DMS 273 (cell line): ENCODE data around the gene LIPJ.

Experiments
- DNase-seq: peaks from one replicate; lab custom pipeline; 2025; ENCODE audit not compliant: unreplicated experiment; lab: John Stamatoyannopoulos, UW

The LIPJ gene, protein sequence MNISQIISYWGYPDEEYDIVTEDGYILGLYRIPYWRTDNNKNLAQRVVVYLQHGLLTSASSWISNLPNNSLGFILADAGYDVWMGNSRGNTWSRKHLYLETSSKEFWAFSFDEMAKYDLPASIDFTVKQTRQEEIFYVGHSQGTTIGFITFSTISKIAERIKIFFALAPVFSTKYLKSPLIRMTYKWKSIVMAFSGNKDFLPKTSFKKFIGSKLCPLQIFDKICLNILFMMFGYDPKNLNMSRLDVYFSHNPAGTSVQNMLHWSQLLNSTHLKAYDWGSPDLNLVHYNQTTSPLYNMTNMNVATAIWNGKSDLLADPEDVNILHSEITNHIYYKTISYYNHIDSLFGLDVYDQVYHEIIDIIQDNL

DNA sequence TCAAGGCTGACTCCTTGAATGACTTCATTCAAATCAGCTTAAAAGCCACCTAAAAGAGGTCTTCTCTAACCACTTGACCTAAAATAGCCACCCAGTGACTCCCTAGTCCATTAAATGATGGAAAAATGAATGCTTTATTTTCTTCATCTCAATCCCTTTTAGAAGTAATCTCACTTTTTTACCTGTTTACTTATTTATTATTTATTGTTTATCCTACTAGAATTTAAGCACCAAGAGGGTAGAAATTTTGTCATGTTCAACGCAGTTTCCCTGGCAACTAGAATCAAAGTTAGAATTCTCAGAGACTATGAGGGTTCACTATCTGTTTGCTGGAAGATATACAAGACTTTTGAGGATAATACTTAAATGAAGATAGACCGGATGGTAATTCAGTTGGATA lies at the start of gene LIPJ:
Gene LIPJ (plus strand): TSS at position 301 of the 400 bp plus-strand sequence. CDS start 3,926 bp downstream, outside the sequence.
- DNase-seq: no peak

GRCh38 chr10:88537322-88537721 lies 49.2 kb upstream of the LIPJ start:
- no peak for DNase-seq

- DNase-seq: no peak
These were observed 48.5 kb upstream of the LIPJ start for GRCh38 chr10:88538048-88538447.

GRCh38 chr10:88540351-88540750 lies 46.2 kb upstream of the LIPJ start:
- no peak for DNase-seq

DNA sequence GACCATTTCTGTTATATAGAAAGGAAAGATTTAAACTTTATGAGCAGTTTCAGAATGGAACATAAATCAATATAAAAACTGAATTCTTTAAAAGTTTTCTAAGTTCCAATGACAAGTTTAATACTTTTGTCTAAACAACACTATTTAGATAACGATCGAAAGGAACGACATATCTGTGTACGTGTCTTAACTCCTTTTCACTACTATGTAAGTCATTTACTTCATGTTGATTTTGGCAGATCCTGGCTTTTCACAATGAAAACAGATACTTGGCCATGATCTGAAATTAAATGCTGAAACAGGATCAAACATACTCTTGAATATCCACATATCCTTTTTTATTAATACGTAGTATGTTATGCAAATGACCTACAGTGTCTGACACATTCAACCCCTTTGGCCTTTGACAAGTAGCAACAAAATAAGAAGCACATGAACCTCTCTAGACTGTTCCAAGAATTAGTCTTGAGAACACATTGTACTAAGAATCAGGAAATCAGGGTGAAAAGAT lies 45.4 kb upstream of the LIPJ start:
- DNase-seq: no peak

GRCh38 chr10:88542522-88542921 lies 44.0 kb upstream of the LIPJ start:
- no peak for DNase-seq

- DNase-seq: no peak
These were observed 42.3 kb upstream of the LIPJ start for GRCh38 chr10:88544140-88544870.

- no peak for DNase-seq
These were observed 41.2 kb upstream of the LIPJ start for GRCh38 chr10:88545359-88545758.

DNA sequence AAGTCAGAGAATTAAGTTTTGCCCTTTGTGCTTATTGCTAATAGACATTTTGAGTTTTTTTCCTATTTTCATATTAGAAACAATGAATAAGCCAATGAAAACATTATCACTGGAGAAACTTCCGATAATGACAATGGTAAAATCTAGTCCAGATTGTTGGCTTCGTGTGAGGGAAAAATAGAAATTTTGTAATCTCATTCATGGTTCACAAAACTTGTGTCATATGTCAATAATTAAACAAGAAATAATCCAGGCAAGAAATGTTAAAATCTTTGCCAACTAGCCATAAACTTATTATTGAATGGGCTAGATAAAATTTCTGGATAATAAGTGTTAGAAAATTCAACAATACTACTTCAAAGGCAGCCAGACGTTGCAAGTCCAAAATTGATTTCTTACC lies 40.1 kb upstream of the LIPJ start:
- no peak for DNase-seq

GRCh38 chr10:88551246-88551645 lies 35.3 kb upstream of the LIPJ start:
- no peak for DNase-seq

DNA sequence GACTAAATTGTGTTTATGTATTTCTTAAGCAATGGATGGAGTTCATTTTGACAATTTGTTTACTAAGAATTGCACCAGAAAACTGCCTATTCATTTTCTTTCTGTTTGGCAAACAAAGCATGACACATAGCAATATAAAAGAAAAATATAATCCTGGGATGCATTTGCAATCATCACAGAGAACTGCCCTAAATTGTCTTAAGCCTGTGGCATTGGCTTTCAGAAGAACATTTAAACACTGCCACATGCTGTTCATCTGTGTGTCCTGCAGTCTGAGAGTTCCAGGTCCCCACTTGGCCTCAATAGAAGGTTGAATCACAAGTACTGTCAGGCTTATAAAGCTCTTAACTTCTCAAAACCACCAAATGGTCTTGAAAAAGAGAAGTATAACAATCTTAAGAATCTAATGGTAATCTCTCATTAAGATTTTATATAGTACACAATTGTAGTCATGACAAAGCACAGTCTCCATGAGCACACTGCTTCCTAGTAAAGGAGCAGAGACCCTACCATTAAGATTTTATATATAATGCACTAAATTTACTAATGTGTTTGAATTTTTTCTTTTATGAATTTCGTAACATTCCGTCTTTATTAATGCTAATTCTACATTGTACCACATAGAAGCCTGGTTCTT lies 33.3 kb upstream of the LIPJ start:
- peak; percentile 60 for DNase-seq

- no peak for DNase-seq
These were observed 31.2 kb upstream of the LIPJ start for GRCh38 chr10:88555190-88555908.

DNA sequence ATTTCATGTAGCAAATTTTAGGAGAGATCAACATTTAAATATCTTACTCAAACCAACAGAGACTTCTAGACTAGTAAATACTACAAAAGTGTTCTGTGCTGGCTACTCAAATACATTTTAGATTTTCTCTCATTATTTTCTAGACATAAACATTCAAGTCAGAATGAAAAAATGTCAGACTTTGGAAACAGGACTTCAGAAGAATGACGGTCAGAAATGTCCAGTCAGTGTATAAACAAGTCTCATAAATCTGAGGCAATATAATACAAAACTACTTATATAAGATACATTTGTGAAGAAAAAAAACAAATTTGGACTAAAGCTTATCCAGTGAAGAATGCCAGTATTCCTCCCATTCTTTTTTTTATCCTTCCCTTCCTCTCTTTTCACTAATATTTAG lies 29.3 kb upstream of the LIPJ start:
- DNase-seq: no peak

GRCh38 chr10:88557658-88558057 lies 28.9 kb upstream of the LIPJ start:
- DNase-seq: no peak

DNA sequence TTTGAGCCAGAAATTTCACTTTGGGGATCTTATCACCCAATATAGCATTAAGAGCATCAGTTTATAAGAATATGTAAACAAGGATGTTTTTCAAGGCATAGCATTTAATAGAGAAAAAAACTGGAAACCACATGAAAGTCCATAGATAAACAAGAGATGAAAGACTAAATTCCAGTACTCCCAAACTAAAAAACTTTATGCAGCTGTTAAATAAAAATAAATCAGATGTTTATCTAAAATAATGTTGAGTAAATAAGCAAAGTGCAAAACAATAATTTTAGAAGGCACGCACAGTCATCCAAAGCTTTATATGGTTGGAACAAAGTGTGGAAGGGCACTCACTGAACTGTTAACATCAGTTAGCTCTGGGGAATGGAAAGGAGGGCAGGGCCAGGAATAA lies 24.4 kb upstream of the LIPJ start:
- DNase-seq: no peak

DNA sequence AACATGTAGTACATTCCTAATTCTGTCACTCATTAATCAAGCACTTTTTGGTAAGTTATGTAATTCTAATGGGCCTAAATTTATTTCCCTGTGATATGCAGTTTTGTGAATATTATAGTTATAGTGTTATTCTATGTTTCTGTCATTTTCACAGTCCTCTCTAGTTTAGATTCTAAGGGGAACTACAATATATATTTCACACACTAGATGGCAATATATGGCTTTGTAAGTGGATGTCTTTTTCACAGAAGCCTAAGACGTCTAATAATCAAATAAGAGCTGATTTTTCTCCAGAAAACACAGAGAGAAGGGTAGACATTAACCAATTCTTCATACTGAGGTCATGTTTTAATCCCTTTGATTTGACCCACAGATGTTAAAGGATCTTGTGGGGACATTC lies 21.5 kb upstream of the LIPJ start:
- DNase-seq: peak; percentile 21

- no peak for DNase-seq
These were observed 4.2 kb upstream of the LIPJ start for GRCh38 chr10:88582411-88582805.

DNA sequence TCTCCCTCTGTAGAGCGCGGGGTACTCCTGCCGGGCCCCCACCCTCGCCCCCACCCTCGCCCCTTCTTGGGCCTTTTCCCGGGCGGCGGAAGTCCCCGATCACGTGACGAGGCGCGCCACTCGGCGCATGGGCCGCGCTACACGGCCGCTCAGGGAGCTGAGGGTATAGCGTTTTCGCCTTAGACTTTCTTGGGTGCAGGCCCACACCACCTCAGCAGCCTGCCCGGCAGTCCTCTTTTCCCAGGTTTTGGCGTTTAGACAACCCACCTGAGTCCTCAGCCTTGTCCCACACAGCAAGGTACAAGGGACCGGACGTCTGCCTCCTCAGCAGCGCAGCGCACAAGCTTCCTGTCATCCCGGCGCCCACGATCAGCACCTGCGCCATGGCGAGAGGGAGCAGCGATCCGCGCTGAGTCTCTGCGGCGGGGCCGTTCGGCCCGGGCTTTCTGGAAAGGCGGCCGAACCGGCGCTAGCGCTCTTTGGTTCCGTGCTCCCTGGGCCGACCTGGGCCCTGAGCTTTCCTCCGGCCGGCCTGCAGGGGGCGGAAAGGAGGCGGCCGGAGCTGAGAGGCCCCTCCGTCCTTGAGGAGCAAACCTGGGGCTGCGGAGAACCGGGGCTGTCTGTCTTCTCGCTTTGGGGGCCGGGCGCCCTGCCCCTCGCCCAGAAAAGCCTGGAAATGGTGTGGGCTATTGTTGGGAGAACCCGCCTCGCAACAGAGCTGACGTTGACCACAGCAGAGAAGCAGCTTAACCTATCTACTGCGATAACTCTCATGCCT lies 3.6 kb upstream of the LIPJ start, which contains the start of gene RNLS:
Gene RNLS (minus strand): TSS at position 513 of the 778 bp plus-strand sequence.
- DNase-seq: peak; percentile 83

GRCh38 chr10:88583584-88583957 lies 3.0 kb upstream of the LIPJ start:
- DNase-seq: no peak

GRCh38 chr10:88592381-88592780 lies 5.8 kb downstream of the LIPJ start:
- DNase-seq: no peak
